GM12875 (cell line): ENCODE measurements around the gene DAPK3.

ENCODE experiments used
- H3K4me3 ChIP-seq: one replicate; pipeline ENCODE4 v1.5.1; 2011; ENCODE audit warnings: low read depth, low read length, control low read depth
- CTCF ChIP-seq: IDR thresholded peaks from 2 replicates; pipeline ENCODE4 v1.5.1; 2011; ENCODE audit warnings: low read depth, mild to moderate bottlenecking, control low read depth, inconsistent platforms, low read length, moderate library complexity, borderline replicate concordance; ENCODE audit not compliant: insufficient read depth

DAPK3 gene

GRCh38 chr19:3979289-3979673 is 8.4 kb upstream of the DAPK3 start:
- TF ChIP-seq CTCF = no peak
- H3K4me3 ChIP-seq = no peak overlapping the region

- TF ChIP-seq CTCF = no peak
- H3K4me3 ChIP-seq = no peak overlapping the region
These were observed 7.2 kb upstream of the DAPK3 start for GRCh38 chr19:3978145-3978544.

- H3K4me3 ChIP-seq = no peak overlapping the region
These were observed 6.6 kb upstream of the DAPK3 start for GRCh38 chr19:3977242-3978143.

GRCh38 chr19:3976495-3977241 is 5.8 kb upstream of the DAPK3 start:
- TF ChIP-seq CTCF = no peak

More at GRCh38 chr19:3977242-3978143, 6.6 kb upstream of the DAPK3 start:
- TF ChIP-seq CTCF = no peak

GRCh38 chr19:3975637-3976087 is 4.8 kb upstream of the DAPK3 start:
- no peak overlapping the region for H3K4me3 ChIP-seq
- no peak for TF ChIP-seq CTCF

More at GRCh38 chr19:3976495-3977241, 5.8 kb upstream of the DAPK3 start:
- H3K4me3 ChIP-seq = no peak overlapping the region

GRCh38 chr19:3975144-3975543 is 4.2 kb upstream of the DAPK3 start:
- no peak overlapping the region for H3K4me3 ChIP-seq
- TF ChIP-seq CTCF = no peak
